WTC11 (cell line): Measurements from ENCODE around the gene PRR33. TPM values are rescaled to one million over a fixed set of nuclear protein-coding genes. Genes with fewer than 3 reads are reported as not detected.

Source experiments
- ATAC-seq: fragments of 200-7000 bp; cut with Tn5 transposase; 2 replicates; pipeline ENCODE4 v1.10.0; 2021; ENCODE audit warnings: mild to moderate bottlenecking, moderate library complexity
- CTCF ChIA-PET: fragments of 300-600 bp; sonication (Branson Sonifier 250); formaldehyde crosslinking; loops from one replicate; lab custom pipeline; 2021; ENCODE audit warnings: antibody characterized with exemption; lab: Charles Lee
- POLR2A ChIA-PET: fragments of 350-600 bp; sonication (Branson Sonifier 250); formaldehyde crosslinking; loops from one replicate; lab custom pipeline; 2021; ENCODE audit warnings: antibody characterized with exemption; lab: Charles Lee
- DNase-seq: peaks from one replicate; pipeline ENCODE4 v3.0.0; 2021; ENCODE audit warnings: low spot score
- H3K27ac Mint-ChIP-seq: 2 replicates; pipeline ENCODE4 v1.8.0; 2021; ENCODE audit warnings: mixed read lengths
- H3K27me3 Mint-ChIP-seq: 2 replicates; pipeline ENCODE4 v1.8.0; 2021; ENCODE audit warnings: low read depth, mild to moderate bottlenecking, moderate library complexity, mixed read lengths
- H3K36me3 Mint-ChIP-seq: 2 replicates; pipeline ENCODE4 v1.8.0; 2021; ENCODE audit warnings: mixed read lengths
- H3K4me1 Mint-ChIP-seq: 2 replicates; pipeline ENCODE4 v1.8.0; 2022; ENCODE audit warnings: mixed read lengths
- H3K4me3 Mint-ChIP-seq: 2 replicates; pipeline ENCODE4 v1.8.0; 2021; ENCODE audit warnings: mild to moderate bottlenecking, moderate library complexity, mixed read lengths
- H3K9me3 Mint-ChIP-seq: 2 replicates; pipeline ENCODE4 v1.8.0; 2021; ENCODE audit warnings: mixed read lengths
- E2F5 ChIP-seq: sonication (generic); formaldehyde crosslinking; IDR thresholded peaks from 2 replicates; pipeline ENCODE4 v1.8.1; 2022; ENCODE audit warnings: mild to moderate bottlenecking, moderate library complexity, missing genetic modification reagents
- ETV6 ChIP-seq: sonication (generic); formaldehyde crosslinking; IDR thresholded peaks from 2 replicates; pipeline ENCODE4 v1.8.1; 2022; ENCODE audit warnings: mild to moderate bottlenecking, missing genetic modification reagents
- FOXP4 ChIP-seq: sonication (generic); formaldehyde crosslinking; IDR thresholded peaks from 2 replicates; pipeline ENCODE4 v1.8.0; 2022; ENCODE audit warnings: mild to moderate bottlenecking, missing genetic modification reagents
- GABPB1 ChIP-seq: sonication (generic); formaldehyde crosslinking; IDR thresholded peaks from 2 replicates; pipeline ENCODE4 v1.8.1; 2023; ENCODE audit warnings: mild to moderate bottlenecking, missing genetic modification reagents
- GRHL2 ChIP-seq: fragments of 250-450 bp; sonication (Bioruptor Pico); IDR thresholded peaks from 2 replicates; pipeline ENCODE4 v1.8.0; 2022; ENCODE audit warnings: mild to moderate bottlenecking, moderate library complexity; ENCODE audit not compliant: insufficient replicate concordance, severe bottlenecking
- GTF2I ChIP-seq: fragments of 250-450 bp; sonication (Bioruptor Pico); conservative IDR thresholded peaks from 2 replicates; pipeline ENCODE4 v1.4.0; 2021; ENCODE audit warnings: mild to moderate bottlenecking
- HMGA2 ChIP-seq: fragments of 250-450 bp; sonication (Bioruptor Pico); IDR thresholded peaks from 2 replicates; pipeline ENCODE4 v1.4.0; 2021; ENCODE audit warnings: mild to moderate bottlenecking, moderate library complexity
- JUN ChIP-seq: sonication (generic); formaldehyde crosslinking; IDR thresholded peaks from 2 replicates; pipeline ENCODE4 v1.8.0; 2023; ENCODE audit warnings: mild to moderate bottlenecking, missing genetic modification reagents
- KAT7 ChIP-seq: sonication (generic); formaldehyde crosslinking; IDR thresholded peaks from 2 replicates; pipeline ENCODE4 v1.8.1; 2023; ENCODE audit warnings: missing genetic modification reagents, mild to moderate bottlenecking, borderline replicate concordance
- PRDM15 ChIP-seq: sonication (generic); formaldehyde crosslinking; IDR thresholded peaks from 2 replicates; pipeline ENCODE4 v1.8.0; 2022; ENCODE audit warnings: missing genetic modification reagents
- PREB ChIP-seq: sonication (generic); formaldehyde crosslinking; IDR thresholded peaks from 2 replicates; pipeline ENCODE4 v1.8.1; 2022; ENCODE audit warnings: mild to moderate bottlenecking, missing genetic modification reagents, moderate library complexity, borderline replicate concordance
- SOX15 ChIP-seq: fragments of 250-450 bp; sonication (Bioruptor Pico); IDR thresholded peaks from 2 replicates; pipeline ENCODE4 v1.9.0; 2021; ENCODE audit warnings: mild to moderate bottlenecking
- TP53 ChIP-seq: sonication (generic); formaldehyde crosslinking; IDR thresholded peaks from 2 replicates; pipeline ENCODE4 v1.8.1; 2023; ENCODE audit warnings: mild to moderate bottlenecking, missing genetic modification reagents
- ZNF121 ChIP-seq: sonication (generic); formaldehyde crosslinking; IDR thresholded peaks from 2 replicates; pipeline ENCODE4 v1.8.0; 2023; ENCODE audit warnings: missing genetic modification reagents
- ZNF416 ChIP-seq: fragments of 250-450 bp; sonication (Bioruptor Pico); IDR thresholded peaks from 2 replicates; pipeline ENCODE4 v1.9.0; 2021; ENCODE audit warnings: mild to moderate bottlenecking, inconsistent platforms
- total RNA-seq: library from RNA; stranded (reverse); gene quantifications from 3 replicates; pipeline ENCODE4 v1.2.3, GENCODE V29; 2021

The PRR33 gene
- total RNA-seq, 1 experiment from 2014 or later = not detected

- H3K27ac Mint-ChIP-seq = no peak overlapping the region
- DNase-seq = no peak
- no peaks in the 10 kb centered on the region for H3K36me3 Mint-ChIP-seq
- H3K4me1 Mint-ChIP-seq = no peaks in the 10 kb centered on the region
- CTCF ChIA-PET = interaction anchor here (0.6 kb wide), 2 partner anchors 47 to 279 kb away, joined by 3 read pairs; no protein-coding TSS in a partner anchor
- no peak overlapping the region for H3K4me3 Mint-ChIP-seq
- no peaks in the 10 kb centered on the region for H3K9me3 Mint-ChIP-seq
- ATAC-seq = no peak
- H3K27me3 Mint-ChIP-seq = no peaks in the 10 kb centered on the region; the same call in 1 of the 2 replicates
- TF ChIP-seq GABPB1 = no peak
- no peak for TF ChIP-seq FOXP4 (CRISPR knock-in tag)
- no peak for TF ChIP-seq ETV6 (CRISPR knock-in tag)
- no peak for TF ChIP-seq GRHL2
- no peak for TF ChIP-seq PRDM15
- no peak for TF ChIP-seq HMGA2 (CRISPR knock-in tag)
- TF ChIP-seq ZNF416 (CRISPR knock-in tag) = no peak
- TF ChIP-seq GTF2I = no peak
- no peak for TF ChIP-seq TP53 (CRISPR knock-in tag)
- no peak for TF ChIP-seq SOX15
- no peak for TF ChIP-seq KAT7 (CRISPR knock-in tag)
- no peak for TF ChIP-seq E2F5 (CRISPR knock-in tag)
- POLR2A ChIA-PET = no interaction called here
Observed at GRCh38 chr11:1928891-1929541, 37.3 kb upstream of the PRR33 start.

GRCh38 chr11:1928470-1928890 lies 36.8 kb upstream of the PRR33 start:
- TF ChIP-seq JUN (CRISPR knock-in tag) = no peak
- TF ChIP-seq ZNF121 (CRISPR knock-in tag) = no peak
- ChIA-PET POLR2A (no interaction called here), CTCF (interaction anchor here (0.6 kb wide), 2 partner anchors 46 to 280 kb away, joined by 3 read pairs; no protein-coding TSS in a partner anchor)
- no peak overlapping the region for H3K27ac Mint-ChIP-seq
- H3K4me1 Mint-ChIP-seq = no peaks in the 10 kb centered on the region
- DNase-seq = no peak
- H3K4me3 Mint-ChIP-seq = no peak overlapping the region
- no peaks in the 10 kb centered on the region for H3K9me3 Mint-ChIP-seq
- ATAC-seq = no peak
- H3K27me3 Mint-ChIP-seq = no peaks in the 10 kb centered on the region; the same call in 1 of the 2 replicates
- H3K36me3 Mint-ChIP-seq = no peaks in the 10 kb centered on the region

GRCh38 chr11:1927848-1928469 lies 36.3 kb upstream of the PRR33 start:
- H3K27me3 Mint-ChIP-seq = no peaks in the 10 kb centered on the region; the same call in 1 of the 2 replicates
- no peak overlapping the region for H3K27ac Mint-ChIP-seq
- TF ChIP-seq PREB (CRISPR knock-in tag) = no peak
- POLR2A ChIA-PET = no interaction called here
- no peaks in the 10 kb centered on the region for H3K4me1 Mint-ChIP-seq
- DNase-seq = no peak
- H3K9me3 Mint-ChIP-seq = no peaks in the 10 kb centered on the region
- ATAC-seq = no peak
- no peaks in the 10 kb centered on the region for H3K36me3 Mint-ChIP-seq
- CTCF ChIA-PET = interaction anchor here (0.6 to 1.0 kb wide), 2 partner anchors 46 to 280 kb away, joined by 3 to 4 read pairs; no protein-coding TSS in a partner anchor
- no peak overlapping the region for H3K4me3 Mint-ChIP-seq
